HG03460 (cell line): ENCODE data around the gene HNRNPK.

Experiments used
- ATAC-seq: cut with Tn5 transposase; IDR thresholded peaks from one replicate; pipeline ENCODE4 v1.9.1; 2021; ENCODE audit not compliant: unreplicated experiment

Gene HNRNPK

GRCh38 chr9:83979812-83980394 is at the start of gene HNRNPK:
Gene HNRNPK, minus strand, starts transcription at chr9:83980215. Its CDS starts 1,963 bp downstream, at chr9:83978252.
- ATAC-seq = peak; percentile 84

GRCh38 chr9:84027201-84027600 is 47.2 kb upstream of the HNRNPK start:
- no peak for ATAC-seq

- ATAC-seq = no peak
Observed at GRCh38 chr9:84024041-84024575, 44.1 kb upstream of the HNRNPK start.

GRCh38 chr9:84007662-84008061 is 27.6 kb upstream of the HNRNPK start:
- no peak for ATAC-seq

- ATAC-seq = no peak
Observed at GRCh38 chr9:84003246-84003645, 23.2 kb upstream of the HNRNPK start.

- peak; percentile 82 for ATAC-seq
Observed at GRCh38 chr9:84002344-84002743, 22.3 kb upstream of the HNRNPK start.

- no peak for ATAC-seq
Observed at GRCh38 chr9:84001621-84002020, 21.6 kb upstream of the HNRNPK start.

GRCh38 chr9:84000186-84000585 is 20.2 kb upstream of the HNRNPK start:
- ATAC-seq = no peak

- ATAC-seq = no peak
Observed at GRCh38 chr9:83999141-83999918, 19.3 kb upstream of the HNRNPK start.

- ATAC-seq = no peak
Observed at GRCh38 chr9:83996126-83996525, 16.1 kb upstream of the HNRNPK start.

GRCh38 chr9:83992901-83993300 is 12.9 kb upstream of the HNRNPK start:
- no peak for ATAC-seq

GRCh38 chr9:83992407-83992806 is 12.4 kb upstream of the HNRNPK start:
- no peak for ATAC-seq

- ATAC-seq = no peak
Observed at GRCh38 chr9:83991355-83991754, 11.3 kb upstream of the HNRNPK start.

GRCh38 chr9:83988411-83988810 is 8.4 kb upstream of the HNRNPK start:
- ATAC-seq = no peak

- ATAC-seq = no peak
Observed at GRCh38 chr9:83987402-83987791, 7.4 kb upstream of the HNRNPK start.

GRCh38 chr9:83986765-83987401 is 6.9 kb upstream of the HNRNPK start:
- ATAC-seq = no peak

- ATAC-seq = no peak
Observed at GRCh38 chr9:83986195-83986594, 6.2 kb upstream of the HNRNPK start.

GRCh38 chr9:83981126-83981871 is 1.3 kb upstream of the HNRNPK start:
- no peak for ATAC-seq

- ATAC-seq = peak; percentile 69
Observed at GRCh38 chr9:83980395-83981125, 545 bp upstream of the HNRNPK start, which contains the start of gene RMI1. Gene RMI1, plus strand, starts transcription at chr9:83980805. Its CDS starts 20,182 bp downstream, at chr9:84000987.
